Endothelial cell of umbilical vein (primary cell): ENCODE results near the gene ZNF57. TPM values are rescaled to one million over a fixed set of nuclear protein-coding genes. Genes with fewer than 3 reads are reported as not detected.
"Not testable (repeated sequence)": the region's sequence is repeated elsewhere in the genome, so short reads cannot be mapped to it uniquely, and the experiment has no call there.

Source experiments
- BruUV-seq: library from RNA; stranded (reverse); fragments of 400-500 nt; replicated peaks from 2 replicates; lab custom pipeline; 2021; lab: Mats Ljungman, UMichigan
- CTCF ChIA-PET: fragments of 300-600, 350-600 bp; sonication (Branson Sonifier 250); formaldehyde crosslinking; loops from one replicate; lab custom pipeline; 2021; ENCODE audit warnings: antibody characterized with exemption, inconsistent platforms; lab: Charles Lee
- POLR2A ChIA-PET: fragments of 300-600, 350-600 bp; sonication (Branson Sonifier 250); formaldehyde crosslinking; loops from one replicate; lab custom pipeline; 2021; ENCODE audit warnings: antibody characterized with exemption, inconsistent platforms; lab: Charles Lee
- DNase-seq: peaks from one replicate; pipeline ENCODE4 v3.0.0-alpha.2; 2011; ENCODE audit warnings: low read depth, low spot score
- FAIRE-seq: peaks from 2 replicates; lab custom pipeline; 2011; peaks lifted over from hg19 to GRCh38; lab: Jason Lieb, UNC
- H2AFZ ChIP-seq: 2 replicates; pipeline ENCODE4 v1.6.0; 2012; ENCODE audit warnings: low read depth, low read length, control low read depth, inconsistent platforms
- H3K27ac ChIP-seq: 2 replicates; pipeline ENCODE4 v1.5.1; 2011; ENCODE audit warnings: low read depth, mild to moderate bottlenecking, control low read depth, low read length, moderate library complexity; ENCODE audit not compliant: insufficient read depth
- H3K27me3 ChIP-seq, 2 experiments: 2 replicates each; pipeline versions ENCODE4 v1.6.0 to v1.6.1; 2011; ENCODE audit warnings: low read length in 2 of 2, mixed read lengths in 1 of 2; ENCODE audit not compliant: control insufficient read depth in 2 of 2, insufficient read depth in 2 of 2
- H3K36me3 ChIP-seq, 2 experiments: 2 replicates in 1 of 2; 3 replicates in 1 of 2; pipeline ENCODE4 v1.5.1; 2011; ENCODE audit warnings: low read length in 2 of 2, mild to moderate bottlenecking in 1 of 2, moderate library complexity in 1 of 2; ENCODE audit not compliant: control insufficient read depth in 2 of 2, insufficient read depth in 2 of 2; ENCODE audit errors: extremely low read depth in 1 of 2
- H3K4me1 ChIP-seq: 3 replicates; pipeline ENCODE4 v1.5.1; 2011; ENCODE audit warnings: mild to moderate bottlenecking, low read length; ENCODE audit not compliant: control insufficient read depth, insufficient read depth; ENCODE audit errors: extremely low read depth
- H3K4me2 ChIP-seq: 2 replicates; pipeline ENCODE4 v1.6.1; 2011; ENCODE audit warnings: low read length, control low read depth, mixed read lengths; ENCODE audit not compliant: insufficient read depth
- H3K4me3 ChIP-seq, 3 experiments: fragments of 200-600 bp in 1 of 3; sonication (generic), shearing (Covaris generic) in 1 of 3; replicated peaks in 1 of 3; 2 replicates each; pipeline ENCODE4 v1.5.1; 2011 to 2016; ENCODE audit warnings: control low read depth in 3 of 3, low read length in 3 of 3, mild to moderate bottlenecking in 2 of 3, inconsistent platforms in 1 of 3, low read depth in 1 of 3, moderate library complexity in 1 of 3; ENCODE audit not compliant: insufficient read depth in 1 of 3
- H3K79me2 ChIP-seq: 2 replicates; pipeline ENCODE4 v1.6.0; 2012; ENCODE audit warnings: low read length, inconsistent platforms; ENCODE audit not compliant: control insufficient read depth, insufficient read depth
- H3K9ac ChIP-seq: replicated peaks from 2 replicates; pipeline ENCODE3; 2011; ENCODE audit warnings: low read length, control low read depth; ENCODE audit not compliant: insufficient read depth; ENCODE audit errors: extremely low read depth
- H3K9me1 ChIP-seq: replicated peaks from 3 replicates; pipeline ENCODE4 v1.6.0; 2011; ENCODE audit warnings: mild to moderate bottlenecking, low read length; ENCODE audit not compliant: control insufficient read depth, insufficient read depth; ENCODE audit errors: extremely low read depth
- H3K9me3 ChIP-seq: replicated peaks from 2 replicates; pipeline ENCODE4 v1.5.1; 2012; ENCODE audit warnings: low read length, inconsistent platforms; ENCODE audit not compliant: control insufficient read depth, insufficient read depth
- H4K20me1 ChIP-seq: replicated peaks from 2 replicates; pipeline ENCODE3; 2011; ENCODE audit warnings: mild to moderate bottlenecking, low read length; ENCODE audit not compliant: control insufficient read depth, insufficient read depth; ENCODE audit errors: extremely low read depth
- CTCF ChIP-seq, 2 donors: IDR thresholded peaks; 1 replicate in 1 of 2; 2 replicates in 1 of 2; pipeline ENCODE4 v1.5.1; 2011; ENCODE audit warnings: low read length in 2 of 2, mild to moderate bottlenecking in 2 of 2, moderate library complexity in 2 of 2, control low read depth in 1 of 2, inconsistent platforms in 1 of 2, low read depth in 1 of 2; ENCODE audit not compliant: insufficient read depth in 1 of 2; ENCODE audit errors: extremely low read depth in 1 of 2
- FOS ChIP-seq: IDR thresholded peaks from 2 replicates; pipeline ENCODE4 v1.6.1; 2011; ENCODE audit warnings: mild to moderate bottlenecking, low read length, moderate library complexity, borderline replicate concordance; ENCODE audit not compliant: insufficient read depth
- GATA2 ChIP-seq: IDR thresholded peaks from 2 replicates; pipeline ENCODE4 v1.7.0; 2011; ENCODE audit warnings: low read depth, mild to moderate bottlenecking, moderate library complexity, mixed read lengths, low read length; ENCODE audit not compliant: insufficient read length, insufficient read depth
- JUN ChIP-seq: IDR thresholded peaks from 2 replicates; pipeline ENCODE4 v1.6.1; 2011; ENCODE audit warnings: borderline replicate concordance, low read depth; ENCODE audit not compliant: insufficient read length, insufficient read depth
- MAX ChIP-seq: IDR thresholded peaks from 2 replicates; pipeline ENCODE4 v1.6.1; 2011; ENCODE audit not compliant: insufficient read depth, insufficient read length
- POLR2AphosphoS5 ChIP-seq: IDR thresholded peaks from 2 replicates; pipeline ENCODE4 v1.6.1; 2012; ENCODE audit warnings: low read depth, mild to moderate bottlenecking, control low read depth, low read length, moderate library complexity; ENCODE audit not compliant: insufficient read depth
- dilution Hi-C: fragments of 300-500 bp; cut with MboI; formaldehyde crosslinking; loops from one replicate; pipeline ENCODE4 v1.15.0; 2019; ENCODE audit warnings: low sequenced_read_pairs; ENCODE audit not compliant: extremely low pct_ligation_motif_present
- intact Hi-C: fragments of 100-400 bp; cut with micrococcal nuclease; formaldehyde crosslinking; loops from one replicate; pipeline ENCODE4 v1.10.0; 2022
- polyA plus RNA-seq, 4 experiments: library from polyadenylated mRNA; depleted of rRNA in 3 of 4; stranded (reverse) in 3 of 4; unstranded in 1 of 4; fragments of >200 nt; gene quantifications; 2 replicates each; pipeline versions ENCODE4 v1.2.1 to v1.2.3, GENCODE V29; 2011 to 2012; ENCODE audit warnings: missing spikeins in 1 of 4
- total RNA-seq: library from RNA; stranded (reverse); gene quantifications from 2 replicates; pipeline ENCODE4 v1.2.3, GENCODE V29; 2021

The ZNF57 gene
- total and polyA plus RNA-seq, 2 donors (not counting 3 experiments of a cell fraction or from before 2014, with no cell fraction given): 2.0 to 3.6 TPM

DNA sequence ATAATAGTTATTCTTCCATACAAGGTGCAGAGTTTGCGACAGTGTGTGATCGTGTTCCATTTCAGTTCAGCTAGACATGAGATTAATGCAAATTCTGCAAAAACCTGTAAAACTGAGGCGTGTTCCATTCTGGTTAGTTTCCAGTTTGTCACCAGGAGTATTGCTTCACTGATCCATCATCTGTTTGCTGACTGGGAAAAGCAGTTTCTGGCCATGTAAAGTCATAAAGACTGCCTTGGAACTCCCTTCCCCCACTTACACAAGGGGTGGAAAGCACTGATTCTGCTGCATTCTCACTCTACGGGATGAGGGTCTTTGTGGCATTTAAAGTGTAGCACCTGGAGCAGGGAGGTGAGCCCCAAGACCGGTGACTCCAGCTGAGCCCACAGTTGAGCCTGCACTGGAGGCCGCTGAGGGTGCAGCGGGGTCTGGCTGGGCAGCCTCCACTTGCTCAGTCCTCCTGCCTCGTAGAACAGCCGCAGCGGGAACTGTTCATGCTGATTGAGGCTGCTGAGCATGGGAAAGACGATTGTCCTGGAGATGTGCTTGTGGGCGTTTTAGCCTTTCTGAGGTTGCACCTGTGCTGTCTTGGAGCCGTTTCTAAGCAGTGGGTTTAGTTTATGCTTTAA is 2.0 kb downstream of the ZNF57 start:
- FAIRE-seq (peak; percentile 37), DNase-seq (no peak)
- no TSS peak for BruUV-seq
- Histone ChIP-seq H3K9ac (no peak overlapping the region), H3K4me3 (no peak overlapping the region), H3K9me3 (no peaks in the 10 kb centered on the region), H3K27ac (no peak overlapping the region), H2AFZ (no peak overlapping the region), H3K4me2 (no peak overlapping the region), H3K36me3 (no peaks in the 10 kb centered on the region), H3K79me2 (peaks cover 10% of the 10 kb centered on the region), H3K9me1 (no peaks in the 10 kb centered on the region), H3K27me3 (no peaks in the 10 kb centered on the region), H3K4me1 (no peaks in the 10 kb centered on the region), H4K20me1 (no peaks in the 10 kb centered on the region)
- intact Hi-C loops (loop anchor here (5.0 kb wide), 1 partner anchor 200 kb away; no protein-coding TSS in a partner anchor), dilution Hi-C loops (no loop called here)
- ChIA-PET CTCF (no interaction called here), POLR2A (no interaction called here)
- TF ChIP-seq FOS (no peak), CTCF (IDR thresholded peaks at IDR 0.05; ENCODE audit: extremely low read depth in 1 of 2, insufficient read depth in 1 of 2, low read depth in 1 of 2, low read length in 2 of 2) (no peak), GATA2 (no peak), POLR2AphosphoS5 (no peak), JUN (no peak), MAX (no peak)

GRCh38 chr19:2903326-2903725 is 2.6 kb downstream of the ZNF57 start:
- H3K9ac ChIP-seq, H3K36me3 ChIP-seq, H2AFZ ChIP-seq, dilution Hi-C loops, H3K9me3 ChIP-seq, H3K27ac ChIP-seq, POLR2A ChIA-PET, H3K4me2 ChIP-seq, FAIRE-seq, DNase-seq, CTCF ChIA-PET, BruUV-seq, H3K4me1 ChIP-seq, H4K20me1 ChIP-seq, H3K79me2 ChIP-seq, H3K9me1 ChIP-seq, H3K4me3 ChIP-seq, H3K27me3 ChIP-seq: not testable (repeated sequence)
- intact Hi-C loops: loop anchor here (5.0 kb wide), 1 partner anchor 199 kb away; no protein-coding TSS in a partner anchor
